ENCODE results near the gene PRPSAP2. TPM values are rescaled to one million over a fixed set of nuclear protein-coding genes. Genes with fewer than 3 reads are reported as not detected.

The PRPSAP2 gene
- total RNA-seq, 1 experiment from 2014 or later, result 37.8 TPM

GRCh38 chr17:18938692-18939023 is 80.7 kb downstream of the PRPSAP2 start:
- POLR2A ChIA-PET, result no interaction called here
- Histone ChIP-seq H4K20me1 (ENCODE audit: insufficient read depth) (no peaks in the 10 kb centered on the region), H3K36me3 (ENCODE audit: control insufficient read depth in 1 of 2, insufficient read depth in 2 of 2, low read length in 2 of 2) (no peaks in the 10 kb centered on the region), H2AFZ (ENCODE audit: low read depth, low read length, poor library complexity, severe bottlenecking) (no peak overlapping the region), H3K4me2 (ENCODE audit: low read length) (no peak overlapping the region), H3K27me3 (ENCODE audit: insufficient read depth, low read length) (0 out of 2 replicates have a peak, but pooled peaks cover 4% of the 10 kb centered on the region), H3K4me1 (ENCODE audit: control insufficient read depth in 1 of 2, insufficient read depth in 2 of 2, low read length in 2 of 2) (no peaks in the 10 kb centered on the region), H3K9me2 (ENCODE audit: insufficient read depth) (no peaks in the 10 kb centered on the region), H3K4me3 (replicated peaks in 1 of 2; ENCODE audit: low read depth in 1 of 2, low read length in 2 of 2) (no peak overlapping the region), H3K9me3 (ENCODE audit: control insufficient read depth in 1 of 2, insufficient read depth in 1 of 2, low read depth in 1 of 2, low read length in 2 of 2) (no peaks in the 10 kb centered on the region), H3K9ac (ENCODE audit: low read length) (no peak overlapping the region), H3K79me2 (ENCODE audit: insufficient read depth, low read length) (no peaks in the 10 kb centered on the region), H3K27ac (ENCODE audit: low read depth, low read length) (no peak overlapping the region)
- CTCF ChIA-PET, result interaction anchor here (1.4 kb wide), 1 partner anchor 23 kb away, joined by 3 read pairs; no protein-coding TSS in a partner anchor
- ATAC-seq (no peak), DNase-seq (ENCODE audit: low read depth, low spot score) (no peak)
- intact Hi-C loops (cut with micrococcal nuclease), result no loop called here
- TF ChIP-seq MAX (IDR thresholded peaks at IDR 0.05) (no peak), POLR2A (IDR thresholded peaks at IDR 0.05; ENCODE audit: borderline replicate concordance, extremely low read depth, insufficient read depth, insufficient read length) (no peak), ATF3 (IDR thresholded peaks at IDR 0.05) (no peak), EGR1 (IDR thresholded peaks at IDR 0.05; ENCODE audit: low read depth) (no peak), CBX3 (IDR thresholded peaks at IDR 0.05; ENCODE audit: low read depth) (no peak), SIN3A (IDR thresholded peaks at IDR 0.05; ENCODE audit: low read depth) (no peak), SRF (IDR thresholded peaks at IDR 0.05; ENCODE audit: low read depth) (no peak), ZNF274 (IDR thresholded peaks at IDR 0.05; ENCODE audit: low read depth, low read length) (no peak), JUND (IDR thresholded peaks at IDR 0.05) (no peak), RAD21 (IDR thresholded peaks at IDR 0.05; ENCODE audit: low read depth) (no peak), CEBPB (IDR thresholded peaks at IDR 0.05; ENCODE audit: low read depth) (no peak), EZH2phosphoT487 (IDR thresholded peaks at IDR 0.05; ENCODE audit: borderline replicate concordance) (no peak), ZBTB33 (IDR thresholded peaks at IDR 0.05; ENCODE audit: extremely low read depth, insufficient replicate concordance, low read length) (no peak), SP1 (IDR thresholded peaks at IDR 0.05; ENCODE audit: low read depth) (no peak), EZH2 (IDR thresholded peaks at IDR 0.05) (no peak), TCF7L2 (IDR thresholded peaks at IDR 0.05; ENCODE audit: borderline replicate concordance, extremely low read depth, insufficient read depth, insufficient read length) (no peak), YY1 (IDR thresholded peaks at IDR 0.05; ENCODE audit: extremely low read depth, insufficient replicate concordance, low read depth, low read length) (no peak), ELF1 (IDR thresholded peaks at IDR 0.05; ENCODE audit: borderline replicate concordance, low read depth) (no peak)
- RAD21 ChIA-PET (ENCODE audit: low non-redundant PET in 1 of 2, low total read pairs in 2 of 2, uncharacterized antibody in 2 of 2, unreplicated experiment in 2 of 2), result no interaction called here
- no TSS peak for BruUV-seq (replicated peaks)

Measured in HCT116 (cell line).